Panc1 (cell line): ENCODE results near the gene WFS1. TPM values are rescaled to one million over a fixed set of nuclear protein-coding genes. Genes with fewer than 3 reads are reported as not detected.

Experiments used
- ATAC-seq: fragments of 200-7000 bp; cut with Tn5 transposase; 2 replicates; pipeline ENCODE4 v1.9.1; 2020; ENCODE audit warnings: mild to moderate bottlenecking, moderate library complexity
- BruUV-seq: library from RNA; stranded (reverse); fragments of 400-500 nt; replicated peaks from 2 replicates; lab custom pipeline; 2021; lab: Mats Ljungman, UMichigan
- CTCF ChIA-PET: fragments of 300-600 bp; sonication (Branson Sonifier 250); formaldehyde crosslinking; loops from one replicate; lab custom pipeline; 2022; ENCODE audit warnings: antibody characterized with exemption; lab: Charles Lee
- POLR2A ChIA-PET: fragments of 300-600 bp; sonication (Branson Sonifier 250); formaldehyde crosslinking; loops from one replicate; lab custom pipeline; 2022; ENCODE audit warnings: antibody characterized with exemption; lab: Charles Lee
- DNase-seq: peaks from one replicate; pipeline ENCODE4 v3.0.0-alpha.2; 2010; ENCODE audit warnings: low read depth, low spot score
- H3K27ac ChIP-seq: 2 replicates; pipeline ENCODE4 v1.5.1; 2011; ENCODE audit warnings: mild to moderate bottlenecking, low read length, inconsistent platforms
- H3K27me3 ChIP-seq: fragments of 200-500 bp; sonication (Bioruptor generic); 2 replicates; pipeline ENCODE4 v1.6.0; 2014; ENCODE audit warnings: low read length, inconsistent platforms; ENCODE audit not compliant: control insufficient read depth, insufficient read depth
- H3K36me3 ChIP-seq: fragments of 200-500 bp; sonication (Bioruptor generic); 2 replicates; pipeline ENCODE4 v1.5.1; 2014; ENCODE audit warnings: inconsistent platforms, mild to moderate bottlenecking, low read length, moderate library complexity; ENCODE audit not compliant: control insufficient read depth, insufficient read depth
- H3K4me1 ChIP-seq: 2 replicates; pipeline ENCODE4 v1.5.1; 2011; ENCODE audit warnings: inconsistent platforms, mild to moderate bottlenecking, low read length, moderate library complexity; ENCODE audit not compliant: control insufficient read depth, insufficient read depth
- H3K4me3 ChIP-seq, 2 experiments: 2 replicates each; pipeline ENCODE4 v1.5.1; 2011 to 2012; ENCODE audit warnings: low read depth in 2 of 2, low read length in 2 of 2, mild to moderate bottlenecking in 2 of 2, inconsistent platforms in 1 of 2, moderate library complexity in 1 of 2
- H3K9me3 ChIP-seq: fragments of 200-500 bp; sonication (Bioruptor generic); 2 replicates; pipeline ENCODE4 v1.5.1; 2014; ENCODE audit warnings: low read depth, mild to moderate bottlenecking, inconsistent platforms, low read length, moderate library complexity; ENCODE audit not compliant: control insufficient read depth, insufficient read depth
- CTCF ChIP-seq: fragments of 450-650 bp; IDR thresholded peaks from 2 replicates; pipeline ENCODE4 v1.5.1; 2017; ENCODE audit warnings: mild to moderate bottlenecking
- POLR2AphosphoS5 ChIP-seq: IDR thresholded peaks from 2 replicates; pipeline ENCODE4 v1.6.1; 2012; ENCODE audit warnings: mild to moderate bottlenecking, low read depth, low read length, moderate library complexity
- REST ChIP-seq, 2 experiments: IDR thresholded peaks; 2 replicates each; pipeline ENCODE4 v1.6.1; 2011 to 2012; ENCODE audit warnings: low read depth in 2 of 2, control low read depth in 1 of 2, low read length in 1 of 2, mild to moderate bottlenecking in 1 of 2, moderate library complexity in 1 of 2; ENCODE audit not compliant: insufficient read depth in 1 of 2
- SIN3A ChIP-seq: IDR thresholded peaks from 2 replicates; pipeline ENCODE4 v1.6.1; 2012; ENCODE audit warnings: low read depth, mild to moderate bottlenecking, low read length, moderate library complexity, borderline replicate concordance; ENCODE audit not compliant: insufficient read depth
- TCF7L2 ChIP-seq: IDR thresholded peaks from 2 replicates; pipeline ENCODE4 v1.6.1; 2011; ENCODE audit warnings: mild to moderate bottlenecking, low read depth, low read length, inconsistent platforms
- in situ Hi-C: cut with HindIII; loops from 2 replicates; pipeline ENCODE4 v1.10.0; 2016; ENCODE audit warnings: low sequenced_read_pairs, low pct_unique_long_range_greater_than_20kb
- intact Hi-C: fragments of 100-400 bp; cut with micrococcal nuclease; formaldehyde crosslinking; loops from one replicate; pipeline ENCODE4 v1.10.0; 2022; ENCODE audit not compliant: unreplicated experiment
- total RNA-seq: library from RNA; stranded (reverse); gene quantifications from one replicate; pipeline ENCODE4 v1.2.1, GENCODE V29; 2021; ENCODE audit not compliant: unreplicated experiment

The WFS1 gene
- total RNA-seq, 1 experiment from 2014 or later = 67.5 TPM

- no peak for ATAC-seq
- Histone ChIP-seq H3K27ac (no peak overlapping the region), H3K36me3 (no peaks in the 10 kb centered on the region), H3K4me3 (no peak overlapping the region), H3K27me3 (no peaks in the 10 kb centered on the region), H3K9me3 (no peaks in the 10 kb centered on the region), H3K4me1 (no peaks in the 10 kb centered on the region)
- TF ChIP-seq POLR2AphosphoS5 (no peak), SIN3A (no peak), CTCF (no peak), TCF7L2 (no peak), REST (IDR thresholded peaks at IDR 0.05; ENCODE audit: insufficient read depth in 1 of 2, low read depth in 2 of 2, low read length in 1 of 2) (no peak)
- no TSS peak for BruUV-seq
- ChIA-PET POLR2A (no interaction called here), CTCF (no interaction called here)
- intact Hi-C loops = no loop called here
- in situ Hi-C loops = no loop called here
- no peak for DNase-seq
Measured at GRCh38 chr4:6303943-6304342, 34.3 kb downstream of the WFS1 start.

GRCh38 chr4:6306299-6306698, 36.6 kb downstream of the WFS1 start:
- no peak for ATAC-seq
- TF ChIP-seq SIN3A (no peak), TCF7L2 (no peak), REST (IDR thresholded peaks at IDR 0.05; ENCODE audit: insufficient read depth in 1 of 2, low read depth in 2 of 2, low read length in 1 of 2) (no peak), CTCF (no peak), POLR2AphosphoS5 (no peak)
- no peak overlapping the region for H3K27ac ChIP-seq
- no peaks in the 10 kb centered on the region for H3K27me3 ChIP-seq
- CTCF ChIA-PET = no interaction called here
- DNase-seq = no peak
- H3K36me3 ChIP-seq = no peaks in the 10 kb centered on the region
- POLR2A ChIA-PET = no interaction called here
- H3K4me3 ChIP-seq = no peak overlapping the region
- H3K9me3 ChIP-seq = no peaks in the 10 kb centered on the region
- no TSS peak for BruUV-seq
- intact Hi-C loops = no loop called here
- H3K4me1 ChIP-seq = peaks cover 7% of the 10 kb centered on the region; the same call in 1 of the 2 replicates
- in situ Hi-C loops = no loop called here
